Measurements from ENCODE around the gene CUX1. TPM values are rescaled to one million over a fixed set of nuclear protein-coding genes. Genes with fewer than 3 reads are reported as not detected.
A peak's percentile ranks its signal among the peaks of the same experiment; 100 is the strongest.

The CUX1 gene
- total and polyA plus RNA-seq, 2 of the 13 experiments (the other 11 are each of a cell fraction or from before 2014, with no cell fraction given) = 13.7 to 14.9 TPM

DNA sequence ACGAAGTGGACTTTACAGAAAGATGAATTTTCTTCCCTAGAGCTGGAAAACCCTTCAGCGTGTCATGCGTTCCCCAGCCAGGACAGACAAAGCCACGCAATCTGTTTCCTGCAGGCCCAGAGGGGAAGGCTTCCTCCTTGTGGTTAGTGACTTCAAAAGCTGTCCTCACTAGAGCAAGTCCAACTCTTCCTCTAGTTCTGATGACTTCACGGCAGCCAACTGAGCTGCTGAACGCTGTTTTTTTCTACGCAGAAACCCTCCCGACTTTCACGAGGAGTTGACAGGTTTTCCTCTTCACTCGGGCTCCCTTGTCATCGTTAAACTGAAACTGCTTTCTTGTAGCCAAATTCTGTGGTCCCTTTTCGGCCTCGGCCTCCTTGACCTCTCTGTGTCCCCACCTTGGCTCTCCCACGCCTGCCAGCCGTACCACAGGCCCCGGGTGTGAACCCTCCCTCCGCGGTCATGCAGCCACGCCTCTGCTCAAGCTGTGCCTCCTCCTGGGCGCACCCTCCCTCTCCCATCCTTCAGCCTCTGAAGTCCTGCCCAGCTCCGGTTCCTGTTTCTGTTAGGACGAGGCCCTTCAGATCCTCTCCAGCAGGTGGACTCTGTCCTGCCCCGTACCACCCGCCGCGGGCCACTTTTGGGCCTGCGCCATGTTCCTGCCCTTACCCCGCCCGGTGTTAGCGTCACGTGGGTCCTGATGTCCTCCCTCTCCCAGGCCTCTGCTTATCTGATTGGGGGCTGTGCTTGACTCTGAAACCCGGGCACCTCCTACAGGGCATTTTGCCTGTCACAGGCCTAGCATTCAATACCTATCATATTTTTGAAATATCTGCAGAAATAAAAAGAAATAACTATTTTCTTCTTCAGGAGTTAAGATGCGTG lies 39.3 kb downstream of the CUX1 start (continued):
- TF ChIP-seq ZNF329 (CRISPR knock-in tag; IDR thresholded peaks at IDR 0.05; ENCODE audit: low read depth) (no peak), ZNF546 (CRISPR knock-in tag; conservative IDR thresholded peaks at IDR 0.05) (no peak), KDM6A (CRISPR knock-in tag; IDR thresholded peaks at IDR 0.05; ENCODE audit: low read depth) (no peak), ZFP1 (CRISPR knock-in tag; IDR thresholded peaks at IDR 0.05) (no peak; the same call in 1 of the 2 replicates), ZMAT3 (CRISPR knock-in tag; conservative IDR thresholded peaks at IDR 0.05) (0 out of 2 replicates have a peak, but pooled peaks have one; percentile 74), SIX1 (CRISPR knock-in tag; IDR thresholded peaks at IDR 0.05; ENCODE audit: borderline replicate concordance) (no peak), BORCS8-MEF2B (CRISPR knock-in tag; IDR thresholded peaks at IDR 0.05) (no peak), HCFC1 (IDR thresholded peaks at IDR 0.05; ENCODE audit: low read depth, low read length) (0 out of 2 replicates have a peak, but pooled peaks have one; percentile 12), NR2C2 (CRISPR knock-in tag; IDR thresholded peaks at IDR 0.05; ENCODE audit: borderline replicate concordance) (no peak; the same call in 1 of the 2 replicates), ZNF660 (CRISPR knock-in tag; IDR thresholded peaks at IDR 0.05; ENCODE audit: borderline replicate concordance, low read depth) (no peak), SIN3B (IDR thresholded peaks at IDR 0.05; ENCODE audit: low read length) (0 out of 2 replicates have a peak, but pooled peaks have one; percentile 49), ZSCAN29 (CRISPR knock-in tag; conservative IDR thresholded peaks at IDR 0.05) (no peak), HNF4A (CRISPR knock-in tag; IDR thresholded peaks at IDR 0.05) (peak; percentile 77), DR1 (CRISPR knock-in tag; IDR thresholded peaks at IDR 0.05) (no peak; the same call in 1 of the 2 replicates), POLR2A (IDR thresholded peaks at IDR 0.05; ENCODE audit: insufficient read depth in 1 of 2, low read depth in 2 of 2, low read length in 2 of 2) (peak in 1 of 2 experiments; percentile 43; a peak in 2 of 4 replicates)
- TF ChIP-seq, protein P1, sequence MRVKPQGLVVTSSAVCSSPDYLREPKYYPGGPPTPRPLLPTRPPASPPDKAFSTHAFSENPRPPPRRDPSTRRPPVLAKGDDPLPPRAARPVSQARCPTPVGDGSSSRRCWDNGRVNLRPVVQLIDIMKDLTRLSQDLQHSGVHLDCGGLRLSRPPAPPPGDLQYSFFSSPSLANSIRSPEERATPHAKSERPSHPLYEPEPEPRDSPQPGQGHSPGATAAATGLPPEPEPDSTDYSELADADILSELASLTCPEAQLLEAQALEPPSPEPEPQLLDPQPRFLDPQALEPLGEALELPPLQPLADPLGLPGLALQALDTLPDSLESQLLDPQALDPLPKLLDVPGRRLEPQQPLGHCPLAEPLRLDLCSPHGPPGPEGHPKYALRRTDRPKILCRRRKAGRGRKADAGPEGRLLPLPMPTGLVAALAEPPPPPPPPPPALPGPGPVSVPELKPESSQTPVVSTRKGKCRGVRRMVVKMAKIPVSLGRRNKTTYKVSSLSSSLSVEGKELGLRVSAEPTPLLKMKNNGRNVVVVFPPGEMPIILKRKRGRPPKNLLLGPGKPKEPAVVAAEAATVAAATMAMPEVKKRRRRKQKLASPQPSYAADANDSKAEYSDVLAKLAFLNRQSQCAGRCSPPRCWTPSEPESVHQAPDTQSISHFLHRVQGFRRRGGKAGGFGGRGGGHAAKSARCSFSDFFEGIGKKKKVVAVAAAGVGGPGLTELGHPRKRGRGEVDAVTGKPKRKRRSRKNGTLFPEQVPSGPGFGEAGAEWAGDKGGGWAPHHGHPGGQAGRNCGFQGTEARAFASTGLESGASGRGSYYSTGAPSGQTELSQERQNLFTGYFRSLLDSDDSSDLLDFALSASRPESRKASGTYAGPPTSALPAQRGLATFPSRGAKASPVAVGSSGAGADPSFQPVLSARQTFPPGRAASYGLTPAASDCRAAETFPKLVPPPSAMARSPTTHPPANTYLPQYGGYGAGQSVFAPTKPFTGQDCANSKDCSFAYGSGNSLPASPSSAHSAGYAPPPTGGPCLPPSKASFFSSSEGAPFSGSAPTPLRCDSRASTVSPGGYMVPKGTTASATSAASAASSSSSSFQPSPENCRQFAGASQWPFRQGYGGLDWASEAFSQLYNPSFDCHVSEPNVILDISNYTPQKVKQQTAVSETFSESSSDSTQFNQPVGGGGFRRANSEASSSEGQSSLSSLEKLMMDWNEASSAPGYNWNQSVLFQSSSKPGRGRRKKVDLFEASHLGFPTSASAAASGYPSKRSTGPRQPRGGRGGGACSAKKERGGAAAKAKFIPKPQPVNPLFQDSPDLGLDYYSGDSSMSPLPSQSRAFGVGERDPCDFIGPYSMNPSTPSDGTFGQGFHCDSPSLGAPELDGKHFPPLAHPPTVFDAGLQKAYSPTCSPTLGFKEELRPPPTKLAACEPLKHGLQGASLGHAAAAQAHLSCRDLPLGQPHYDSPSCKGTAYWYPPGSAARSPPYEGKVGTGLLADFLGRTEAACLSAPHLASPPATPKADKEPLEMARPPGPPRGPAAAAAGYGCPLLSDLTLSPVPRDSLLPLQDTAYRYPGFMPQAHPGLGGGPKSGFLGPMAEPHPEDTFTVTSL (CRISPR knock-in tag; IDR thresholded peaks at IDR 0.05; ENCODE audit: borderline replicate concordance) = no peak
- TF ChIP-seq, protein P2, sequence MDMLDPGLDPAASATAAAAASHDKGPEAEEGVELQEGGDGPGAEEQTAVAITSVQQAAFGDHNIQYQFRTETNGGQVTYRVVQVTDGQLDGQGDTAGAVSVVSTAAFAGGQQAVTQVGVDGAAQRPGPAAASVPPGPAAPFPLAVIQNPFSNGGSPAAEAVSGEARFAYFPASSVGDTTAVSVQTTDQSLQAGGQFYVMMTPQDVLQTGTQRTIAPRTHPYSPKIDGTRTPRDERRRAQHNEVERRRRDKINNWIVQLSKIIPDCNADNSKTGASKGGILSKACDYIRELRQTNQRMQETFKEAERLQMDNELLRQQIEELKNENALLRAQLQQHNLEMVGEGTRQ (IDR thresholded peaks at IDR 0.05; ENCODE audit: low read depth, low read length) = peak; percentile 92
- TF ChIP-seq, protein P2 (CRISPR knock-in tag; IDR thresholded peaks at IDR 0.05; ENCODE audit: borderline replicate concordance) = peak; percentile 95; the same call in 1 of the 2 replicates
- TF ChIP-seq, protein P3, sequence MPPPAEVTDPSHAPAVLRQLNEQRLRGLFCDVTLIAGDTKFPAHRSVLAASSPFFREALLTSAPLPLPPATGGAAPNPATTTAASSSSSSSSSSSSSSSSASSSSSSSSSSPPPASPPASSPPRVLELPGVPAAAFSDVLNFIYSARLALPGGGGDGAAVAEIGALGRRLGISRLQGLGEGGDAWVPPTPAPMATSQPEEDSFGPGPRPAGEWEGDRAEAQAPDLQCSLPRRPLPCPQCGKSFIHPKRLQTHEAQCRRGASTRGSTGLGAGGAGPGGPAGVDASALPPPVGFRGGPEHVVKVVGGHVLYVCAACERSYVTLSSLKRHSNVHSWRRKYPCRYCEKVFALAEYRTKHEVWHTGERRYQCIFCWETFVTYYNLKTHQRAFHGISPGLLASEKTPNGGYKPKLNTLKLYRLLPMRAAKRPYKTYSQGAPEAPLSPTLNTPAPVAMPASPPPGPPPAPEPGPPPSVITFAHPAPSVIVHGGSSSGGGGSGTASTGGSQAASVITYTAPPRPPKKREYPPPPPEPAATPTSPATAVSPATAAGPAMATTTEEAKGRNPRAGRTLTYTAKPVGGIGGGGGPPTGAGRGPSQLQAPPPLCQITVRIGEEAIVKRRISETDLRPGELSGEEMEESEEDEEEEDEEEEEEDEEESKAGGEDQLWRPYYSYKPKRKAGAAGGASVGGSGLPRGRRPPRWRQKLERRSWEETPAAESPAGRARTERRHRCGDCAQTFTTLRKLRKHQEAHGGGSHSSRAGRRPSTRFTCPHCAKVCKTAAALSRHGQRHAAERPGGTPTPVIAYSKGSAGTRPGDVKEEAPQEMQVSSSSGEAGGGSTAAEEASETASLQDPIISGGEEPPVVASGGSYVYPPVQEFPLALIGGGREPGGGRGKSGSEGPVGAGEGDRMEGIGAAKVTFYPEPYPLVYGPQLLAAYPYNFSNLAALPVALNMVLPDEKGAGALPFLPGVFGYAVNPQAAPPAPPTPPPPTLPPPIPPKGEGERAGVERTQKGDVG (CRISPR knock-in tag; IDR thresholded peaks at IDR 0.05; ENCODE audit: borderline replicate concordance) = no peak; the same call in 1 of the 2 replicates
